T-helper 1 cell (primary cell): Measurements from ENCODE around the gene TRUB1.
"Not testable (repeated sequence)": the region's sequence is repeated elsewhere in the genome, so short reads cannot be mapped to it uniquely, and the experiment has no call there.

ENCODE experiments used
- DNase-seq, 5 donors: peaks; one replicate each; pipeline ENCODE4 v3.0.0-alpha.2; 2012 to 2020
- total RNA-seq, 4 donors: gene quantifications; one replicate each; lab custom pipeline; 2026; lab: John Stamatoyannopoulos, UW

The TRUB1 gene
- total RNA-seq: 9.7 to 18.5 (median 14.9) reads per million in 4 donors

DNA sequence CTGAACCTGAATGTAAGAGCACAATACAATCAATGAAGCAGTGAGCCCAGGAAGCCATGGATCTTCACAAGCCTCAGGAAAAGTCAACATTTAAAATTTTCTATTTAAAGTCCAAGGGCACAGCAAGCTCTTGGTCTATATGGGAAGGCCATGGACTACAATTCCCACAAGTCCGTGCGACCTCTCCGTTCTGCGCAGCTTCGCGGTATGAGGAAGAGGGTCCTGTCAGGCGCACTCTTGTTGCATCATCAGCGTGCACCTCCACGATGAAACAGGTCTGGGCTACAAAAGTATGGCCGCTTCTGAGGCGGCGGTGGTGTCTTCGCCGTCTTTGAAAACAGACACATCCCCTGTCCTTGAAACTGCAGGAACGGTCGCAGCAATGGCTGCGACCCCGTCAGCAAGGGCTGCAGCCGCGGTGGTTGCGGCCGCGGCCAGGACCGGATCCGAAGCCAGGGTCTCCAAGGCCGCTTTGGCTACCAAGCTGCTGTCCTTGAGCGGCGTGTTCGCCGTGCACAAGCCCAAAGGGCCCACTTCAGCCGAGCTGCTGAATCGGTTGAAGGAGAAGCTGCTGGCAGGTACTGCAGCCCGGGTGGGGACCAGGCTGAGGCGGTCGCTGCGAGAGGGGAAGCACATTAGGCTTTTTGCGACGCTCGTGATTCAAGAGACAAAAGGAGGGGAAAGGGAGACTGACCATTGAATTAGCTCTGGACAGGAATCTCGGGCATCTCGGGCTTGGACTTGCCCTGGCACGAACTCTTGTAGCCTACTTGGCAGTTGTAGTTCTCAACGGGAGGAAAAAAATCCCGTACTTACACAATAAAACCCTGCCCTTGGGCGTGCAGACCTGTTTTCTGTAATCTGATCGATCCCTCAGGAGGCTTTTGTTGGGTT is at the start of gene TRUB1:
Gene TRUB1, plus strand, starts transcription at position 234 of the 894 bp plus-strand sequence. Its CDS starts 59 bp downstream, at position 293.
- peak; percentile 67 to 93 (median 82) for DNase-seq

- no peak for DNase-seq
Measured at GRCh38 chr10:114893251-114893650, 44.7 kb upstream of the TRUB1 start.

GRCh38 chr10:114894911-114895310 is 43.1 kb upstream of the TRUB1 start:
- DNase-seq: no peak

DNA sequence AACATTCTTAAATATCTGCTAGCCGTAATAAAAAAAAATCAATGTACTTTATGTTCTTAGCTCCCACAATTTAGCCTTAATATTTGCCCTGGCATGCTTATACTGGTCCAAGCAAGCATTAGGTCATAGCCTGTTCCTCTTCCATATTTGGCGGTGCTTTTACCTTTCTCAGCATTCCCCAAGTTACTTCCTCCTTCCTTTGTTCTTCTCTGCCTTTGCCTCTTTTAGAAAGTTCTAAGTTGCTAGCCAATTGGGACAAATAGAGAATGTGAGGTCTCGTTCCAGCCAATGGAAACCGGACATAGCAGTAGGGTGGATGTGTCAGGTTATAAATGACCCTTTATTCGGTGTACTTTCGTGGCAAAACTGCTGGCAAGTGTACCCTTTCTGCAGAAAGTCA is 41.0 kb upstream of the TRUB1 start:
- not testable (repeated sequence) for DNase-seq

- DNase-seq: no peak
Measured at GRCh38 chr10:114897593-114897992, 40.4 kb upstream of the TRUB1 start.

- no peak for DNase-seq
Measured at GRCh38 chr10:114899982-114900381, 38.0 kb upstream of the TRUB1 start.

DNA sequence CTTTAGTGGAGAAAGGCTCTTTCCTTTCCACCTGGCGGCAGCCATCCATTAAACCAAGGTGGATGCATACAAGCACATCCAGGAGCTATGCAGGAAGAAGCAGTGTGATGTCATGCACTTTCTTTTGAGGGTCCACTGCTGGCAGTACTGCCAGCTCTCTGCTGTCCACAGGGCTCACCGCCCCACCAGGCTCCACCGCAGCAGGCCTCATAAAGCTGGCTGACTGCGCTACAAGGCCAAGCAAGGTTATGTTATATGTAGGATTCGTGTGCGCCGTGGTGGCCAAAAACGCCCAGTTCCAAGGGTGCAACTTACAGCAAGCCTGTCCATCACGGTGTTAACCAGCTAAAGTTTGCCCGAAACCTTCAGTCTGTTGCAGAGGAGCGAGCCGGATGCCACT is 37.3 kb upstream of the TRUB1 start:
- DNase-seq: no peak

- DNase-seq: no peak
Measured at GRCh38 chr10:114902151-114902550, 35.8 kb upstream of the TRUB1 start.

DNA sequence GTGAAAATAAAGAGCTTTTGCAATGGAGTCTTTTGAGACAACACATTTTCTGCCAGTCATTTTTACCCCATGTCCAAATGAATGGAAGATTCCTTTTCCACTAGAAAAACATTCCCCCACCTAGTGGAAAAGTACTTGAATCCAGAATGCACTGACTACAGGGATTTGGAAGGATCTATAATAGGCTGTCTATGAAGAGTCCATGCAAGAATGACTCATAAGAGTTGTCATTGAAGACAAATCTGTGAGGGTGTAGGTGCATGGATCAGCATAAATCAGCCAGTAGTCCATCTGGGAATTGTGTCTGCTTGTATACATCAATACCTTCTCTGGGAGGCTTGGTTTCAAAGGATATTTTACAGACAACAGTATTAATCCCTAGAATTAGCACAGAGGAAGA is 32.5 kb upstream of the TRUB1 start:
- no peak for DNase-seq

- no peak for DNase-seq
Measured at GRCh38 chr10:114906981-114907380, 31.0 kb upstream of the TRUB1 start.

DNA sequence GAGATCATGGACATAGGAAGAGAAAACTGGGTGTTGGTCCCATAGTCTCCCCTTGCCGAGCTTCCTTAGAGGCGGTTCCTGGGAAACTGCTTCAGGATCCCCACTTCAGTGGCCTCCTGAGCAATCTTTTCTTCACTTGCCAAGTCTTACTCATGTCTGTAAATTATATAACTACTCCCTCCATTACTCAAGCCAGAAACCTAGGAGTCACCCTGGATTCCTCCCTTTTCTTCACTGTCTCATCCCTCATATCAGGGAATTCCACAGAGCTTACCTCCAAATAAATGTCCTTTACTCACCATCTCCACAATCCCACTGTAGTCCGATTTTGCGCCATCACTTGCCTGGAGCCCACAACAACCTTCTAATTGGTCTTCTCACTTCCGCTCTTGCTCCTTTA is 29.1 kb upstream of the TRUB1 start:
- DNase-seq: no peak

DNA sequence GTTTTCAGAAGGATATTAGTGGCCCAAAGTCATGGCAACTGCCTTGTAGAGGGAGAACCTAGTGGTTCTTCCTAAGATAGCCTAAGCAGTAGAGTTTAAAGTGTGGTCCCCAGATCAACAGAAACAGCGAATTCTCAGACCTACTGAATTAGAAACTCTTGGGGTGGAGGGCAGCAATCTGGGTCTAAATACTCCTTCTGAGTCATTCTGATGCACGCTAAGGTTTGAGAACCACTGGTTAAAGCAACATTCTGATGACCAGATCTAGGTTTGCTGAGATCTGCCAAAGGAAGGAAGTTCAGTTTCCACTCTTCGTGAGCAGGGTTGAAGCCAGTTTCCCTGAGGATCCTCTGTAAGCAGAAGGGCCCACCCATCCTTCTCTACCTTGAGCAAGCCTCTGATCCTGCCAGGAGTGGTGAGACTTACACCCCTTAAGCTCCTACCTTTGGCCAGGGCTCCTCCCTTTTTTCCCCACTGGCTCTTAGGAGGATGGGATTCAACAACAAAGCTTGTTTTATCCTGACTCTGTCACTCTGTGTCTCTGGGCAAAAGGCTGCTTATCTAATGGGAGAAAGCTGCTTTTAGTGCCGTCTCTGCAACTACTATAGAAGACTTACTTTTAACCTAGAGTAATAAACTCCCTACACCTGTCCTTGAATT is 26.8 kb upstream of the TRUB1 start:
- peak in 1 of 5 donors; percentile 73 for DNase-seq

GRCh38 chr10:114911801-114912469 is 26.1 kb upstream of the TRUB1 start:
- DNase-seq: peak in 1 of 5 donors; percentile 49

DNA sequence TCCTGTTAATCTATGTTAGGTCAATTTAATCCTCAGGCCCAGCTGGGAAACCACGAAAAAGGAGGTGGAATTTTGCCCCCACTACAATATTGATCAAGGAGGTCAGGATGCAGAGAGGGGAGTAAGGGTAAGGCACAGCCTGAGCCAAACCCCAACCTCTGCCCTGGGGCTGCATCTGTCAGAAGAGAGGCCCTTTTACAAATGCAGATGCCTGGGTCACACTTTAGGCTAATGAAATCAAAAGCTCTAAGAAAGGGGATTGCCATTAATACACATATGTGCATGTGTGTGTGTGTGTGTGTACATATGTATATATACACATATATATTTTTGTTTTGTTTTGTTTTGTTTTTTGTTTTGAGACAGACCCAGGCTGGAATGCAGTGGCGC is 25.5 kb upstream of the TRUB1 start:
- DNase-seq: peak in 1 of 5 donors; percentile 13

DNA sequence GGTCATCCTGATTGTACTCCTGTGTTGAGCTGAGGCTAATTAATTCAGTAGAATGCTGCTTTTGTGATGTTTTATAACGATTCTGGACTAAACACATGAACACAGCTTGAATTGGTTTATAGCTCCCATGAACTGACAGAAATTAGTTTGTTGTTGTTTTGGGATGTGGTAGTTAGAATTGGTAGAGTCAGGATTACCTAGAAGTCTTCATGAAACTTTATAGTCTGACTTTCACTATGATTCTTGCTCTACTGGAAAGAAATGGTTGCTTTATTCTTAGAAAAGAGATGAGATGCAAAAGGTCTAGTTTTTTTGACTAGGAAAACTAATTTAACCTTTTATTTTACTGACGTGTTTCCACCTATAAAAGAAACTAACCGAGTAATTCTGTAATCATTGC is 23.4 kb upstream of the TRUB1 start:
- DNase-seq: peak in 1 of 5 donors; percentile 66

DNA sequence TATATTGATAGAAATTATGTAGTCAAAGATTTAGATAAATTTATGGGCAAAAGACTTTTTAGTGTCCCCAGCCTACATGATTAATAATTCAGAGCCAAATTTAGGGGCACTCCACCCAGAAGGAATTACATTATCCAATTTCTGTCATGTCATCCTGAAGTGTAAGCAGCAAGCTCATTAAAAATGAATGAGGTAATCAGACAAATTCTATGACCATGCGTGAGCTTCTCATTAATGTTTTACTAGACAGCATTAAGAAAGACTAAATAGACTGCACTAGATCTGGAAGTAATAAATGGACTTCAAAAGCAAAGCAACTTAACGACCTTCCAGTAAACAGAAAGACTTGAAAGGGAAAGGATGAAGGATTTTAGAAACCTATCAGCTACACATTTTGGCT is 22.7 kb upstream of the TRUB1 start:
- no peak for DNase-seq

DNA sequence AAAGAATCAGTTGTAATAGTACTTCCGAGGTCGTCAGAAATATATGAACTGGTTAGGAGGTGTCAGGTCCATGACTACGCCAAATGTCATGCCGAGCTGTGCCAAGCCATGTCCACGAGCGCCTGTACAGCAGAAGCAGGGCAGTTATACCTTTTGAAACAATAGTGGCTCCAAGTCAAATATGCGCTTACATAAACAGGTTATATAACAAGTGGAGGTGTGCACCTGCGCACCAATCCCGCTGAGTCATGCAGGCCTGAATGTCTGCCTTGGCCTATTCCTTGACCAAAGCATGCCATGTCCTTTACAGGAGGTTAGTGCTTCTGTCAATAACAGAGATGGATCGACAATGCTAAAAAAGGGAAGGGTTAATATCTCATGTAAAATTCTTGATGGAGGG is 21.3 kb upstream of the TRUB1 start:
- DNase-seq: no peak

GRCh38 chr10:114917459-114917858 is 20.5 kb upstream of the TRUB1 start:
- DNase-seq: no peak

GRCh38 chr10:114917927-114918672 is 19.9 kb upstream of the TRUB1 start:
- no peak for DNase-seq

GRCh38 chr10:114920459-114920858 is 17.5 kb upstream of the TRUB1 start:
- no peak for DNase-seq

DNA sequence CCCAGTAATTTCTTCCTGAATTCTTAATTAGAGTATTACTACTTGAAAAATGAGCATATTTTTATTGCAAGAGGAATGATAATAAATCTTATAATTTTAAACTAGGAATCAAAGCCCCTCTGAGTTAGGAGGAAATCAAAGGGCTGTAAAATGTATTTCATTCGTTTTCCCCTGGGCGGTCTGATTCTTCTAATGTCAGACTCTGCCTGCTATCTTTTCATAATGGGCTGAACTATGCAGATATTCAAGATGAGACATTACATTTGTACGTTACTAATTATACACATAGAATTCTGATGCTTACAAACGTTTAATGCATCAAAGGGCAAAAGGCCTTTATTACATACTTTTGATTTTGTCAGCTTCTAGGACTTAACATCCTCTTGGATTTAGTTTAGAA is 16.0 kb upstream of the TRUB1 start:
- no peak for DNase-seq

GRCh38 chr10:114923551-114923950 is 14.4 kb upstream of the TRUB1 start:
- DNase-seq: no peak
